Measurements from ENCODE around the gene GOLGA7B.

Gene GOLGA7B

DNA sequence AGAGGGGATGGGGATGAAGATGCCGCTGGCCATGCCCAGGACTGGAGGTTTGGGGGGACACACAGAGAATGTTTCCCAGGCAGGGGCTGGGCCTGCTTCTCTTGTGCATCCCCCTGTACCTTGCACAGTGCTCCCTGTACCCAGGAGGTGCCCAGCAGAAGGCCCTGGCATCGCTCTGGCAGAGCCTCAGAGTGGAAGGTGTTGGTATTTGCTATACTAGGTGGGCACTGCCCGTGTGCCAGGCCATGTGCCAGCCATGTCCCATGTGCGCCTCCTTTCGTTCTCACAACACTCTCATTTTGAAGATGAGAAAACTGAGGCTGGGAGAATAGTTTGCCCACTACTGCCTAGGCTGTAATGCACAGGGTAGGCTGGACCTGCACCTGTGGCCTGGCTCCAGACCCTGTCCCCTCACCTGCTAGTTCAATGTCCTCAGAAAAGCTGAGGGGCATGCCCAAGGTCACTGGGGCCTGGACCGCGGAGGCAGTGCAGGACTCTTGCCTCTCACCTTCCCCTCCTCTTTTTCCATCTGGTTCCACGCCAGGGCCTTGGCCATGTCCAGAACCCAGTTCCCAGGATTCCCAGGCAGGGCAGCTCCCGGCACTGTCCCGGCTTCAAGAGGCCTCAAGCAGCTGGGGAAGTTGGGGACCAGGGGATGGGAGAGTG lies 64.7 kb downstream of the GOLGA7B start:
- peaks cover 0 to 15% of the 10 kb centered on the region in 2 donors for H3K27me3 ChIP-seq (ENCODE audit: control insufficient read depth in 1 of 2, insufficient read depth in 2 of 2, low read length in 2 of 2)
- no peaks in the 10 kb centered on the region for H3K36me3 ChIP-seq (ENCODE audit: insufficient read depth, low read length)
- no peaks in the 10 kb centered on the region for H3K9me3 ChIP-seq (ENCODE audit: low read length)
- H3K9ac ChIP-seq (ENCODE audit: low read length) = no peak overlapping the region
- H3K4me1 ChIP-seq (ENCODE audit: insufficient read depth, low read length) = no peaks in the 10 kb centered on the region
- H3K4me3 ChIP-seq (ENCODE audit: low read depth in 1 of 2, low read length in 2 of 2) = no peak overlapping the region
- no peak overlapping the region for H3K27ac ChIP-seq (ENCODE audit: low read depth, low read length)

DNA sequence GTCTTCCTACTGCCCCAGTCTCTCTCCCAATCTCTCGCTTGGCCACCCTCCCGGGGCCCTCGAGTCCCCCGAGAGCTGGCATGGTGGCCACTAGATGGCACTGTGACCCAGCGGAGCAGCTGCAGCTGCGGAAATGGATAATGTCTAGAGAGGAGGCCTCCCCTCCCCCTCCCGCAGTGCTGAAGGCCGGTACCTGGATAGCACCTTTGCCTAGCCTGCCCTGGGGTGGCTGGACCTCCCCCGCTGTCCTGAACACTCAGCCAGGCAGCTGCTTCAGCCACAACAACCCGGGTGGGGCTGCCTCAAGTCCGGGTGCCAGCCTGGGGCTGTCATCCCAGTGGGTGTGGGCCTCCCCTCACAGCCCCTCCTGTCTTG lies 65.2 kb downstream of the GOLGA7B start:
- H3K27ac ChIP-seq (ENCODE audit: low read depth, low read length) = no peak overlapping the region
- no peak overlapping the region for H3K9ac ChIP-seq (ENCODE audit: low read length)
- H3K27me3 ChIP-seq (ENCODE audit: control insufficient read depth in 1 of 2, insufficient read depth in 2 of 2, low read length in 2 of 2) = peaks cover 0 to 15% of the 10 kb centered on the region in 2 donors
- no peaks in the 10 kb centered on the region for H3K9me3 ChIP-seq (ENCODE audit: low read length)
- H3K4me3 ChIP-seq (ENCODE audit: low read depth in 1 of 2, low read length in 2 of 2) = no peak overlapping the region
- no peaks in the 10 kb centered on the region for H3K36me3 ChIP-seq (ENCODE audit: insufficient read depth, low read length)
- H3K4me1 ChIP-seq (ENCODE audit: insufficient read depth, low read length) = no peaks in the 10 kb centered on the region

GRCh38 chr10:97915346-97916131 lies 65.9 kb downstream of the GOLGA7B start:
- H3K4me1 ChIP-seq (ENCODE audit: insufficient read depth, low read length) = no peaks in the 10 kb centered on the region
- no peak overlapping the region for H3K4me3 ChIP-seq (ENCODE audit: low read depth in 1 of 2, low read length in 2 of 2)
- H3K9me3 ChIP-seq (ENCODE audit: low read length) = no peaks in the 10 kb centered on the region
- H3K27me3 ChIP-seq (ENCODE audit: control insufficient read depth in 1 of 2, insufficient read depth in 2 of 2, low read length in 2 of 2) = peaks cover 4 to 15% of the 10 kb centered on the region in 2 donors
- H3K27ac ChIP-seq (ENCODE audit: low read depth, low read length) = no peak overlapping the region
- no peak overlapping the region for H3K9ac ChIP-seq (ENCODE audit: low read length)
- no peaks in the 10 kb centered on the region for H3K36me3 ChIP-seq (ENCODE audit: insufficient read depth, low read length)

DNA sequence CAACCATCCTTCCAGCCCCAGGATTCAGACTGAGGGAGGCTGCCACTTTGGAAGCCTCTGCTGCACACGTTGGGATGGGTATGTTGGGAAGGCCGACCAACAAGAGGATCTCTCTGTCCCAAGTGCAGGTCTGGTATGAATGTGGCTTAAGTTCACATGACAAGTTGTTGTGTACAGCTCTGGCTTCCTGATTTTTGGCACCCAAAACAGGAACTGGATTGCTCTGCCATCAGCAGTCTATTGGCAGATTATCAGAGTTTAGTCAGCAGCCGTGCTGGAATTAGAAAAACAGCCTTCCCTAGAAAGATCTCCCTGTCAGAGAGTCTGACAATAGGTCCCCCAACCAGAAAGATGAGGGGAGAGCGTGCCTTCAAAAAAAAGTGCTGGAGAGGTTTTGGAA lies 66.9 kb downstream of the GOLGA7B start:
- Histone ChIP-seq H3K4me1 (ENCODE audit: insufficient read depth, low read length) (peaks cover 3% of the 10 kb centered on the region), H3K9me3 (ENCODE audit: low read length) (no peaks in the 10 kb centered on the region), H3K4me3 (ENCODE audit: low read depth in 1 of 2, low read length in 2 of 2) (no peak overlapping the region), H3K27ac (ENCODE audit: low read depth, low read length) (no peak overlapping the region), H3K36me3 (ENCODE audit: insufficient read depth, low read length) (no peaks in the 10 kb centered on the region), H3K9ac (ENCODE audit: low read length) (no peak overlapping the region), H3K27me3 (ENCODE audit: control insufficient read depth in 1 of 2, insufficient read depth in 2 of 2, low read length in 2 of 2) (peaks cover 4 to 11% of the 10 kb centered on the region in 2 donors)

DNA sequence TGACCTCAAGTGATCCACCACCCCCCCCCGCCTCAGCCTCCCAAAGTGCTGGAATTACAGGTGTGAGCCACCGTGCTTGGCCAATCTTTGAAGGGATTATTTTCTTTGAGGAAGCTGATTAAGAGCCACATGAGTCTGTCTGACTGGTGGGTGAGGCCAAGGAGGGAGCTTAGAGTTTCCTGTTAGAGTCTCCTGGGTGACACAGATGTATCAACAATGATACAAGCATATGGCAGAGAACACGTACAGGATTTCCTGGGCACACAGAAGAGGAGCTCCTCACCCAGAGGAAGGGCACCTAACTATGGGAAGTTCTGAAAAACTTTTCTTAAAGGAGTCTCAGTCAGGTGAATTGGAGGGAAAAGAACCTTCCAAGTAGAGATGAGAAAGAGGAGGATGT lies 69.4 kb downstream of the GOLGA7B start:
- no peak overlapping the region for H3K4me3 ChIP-seq (ENCODE audit: low read depth in 1 of 2, low read length in 2 of 2)
- H3K9ac ChIP-seq (ENCODE audit: low read length) = no peak overlapping the region
- H3K9me3 ChIP-seq (ENCODE audit: low read length) = no peaks in the 10 kb centered on the region
- no peak overlapping the region for H3K27ac ChIP-seq (ENCODE audit: low read depth, low read length)
- peaks cover 4 to 7% of the 10 kb centered on the region in 2 donors for H3K27me3 ChIP-seq (ENCODE audit: control insufficient read depth in 1 of 2, insufficient read depth in 2 of 2, low read length in 2 of 2)
- no peaks in the 10 kb centered on the region for H3K36me3 ChIP-seq (ENCODE audit: insufficient read depth, low read length)
- H3K4me1 ChIP-seq (ENCODE audit: insufficient read depth, low read length) = peaks cover 11% of the 10 kb centered on the region

DNA sequence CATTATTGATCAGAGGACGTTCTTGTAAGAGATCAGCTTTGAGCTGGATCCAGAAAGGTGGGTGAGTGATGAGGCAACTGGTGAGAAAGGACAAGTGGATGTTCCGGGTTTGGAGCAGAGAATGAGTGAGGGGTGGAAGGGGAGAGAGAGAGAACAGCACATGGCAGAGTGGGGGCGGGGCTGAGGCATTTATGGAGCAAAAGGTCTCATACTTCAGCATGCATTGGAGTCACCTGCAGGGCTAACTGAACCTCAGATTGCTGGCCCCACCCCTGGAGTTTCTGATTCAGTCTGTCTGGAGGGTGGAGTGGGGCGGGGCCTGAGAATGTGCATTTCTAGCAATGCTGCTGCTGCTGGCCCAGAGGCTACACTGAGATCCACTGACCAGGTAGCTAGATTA lies 71.2 kb downstream of the GOLGA7B start:
- H3K4me3 ChIP-seq (ENCODE audit: low read depth in 1 of 2, low read length in 2 of 2) = no peak overlapping the region
- H3K9me3 ChIP-seq (ENCODE audit: low read length) = no peaks in the 10 kb centered on the region
- H3K27ac ChIP-seq (ENCODE audit: low read depth, low read length) = no peak overlapping the region
- H3K9ac ChIP-seq (ENCODE audit: low read length) = no peak overlapping the region
- peaks cover 11% of the 10 kb centered on the region for H3K4me1 ChIP-seq (ENCODE audit: insufficient read depth, low read length)
- no peaks in the 10 kb centered on the region for H3K36me3 ChIP-seq (ENCODE audit: insufficient read depth, low read length)
- H3K27me3 ChIP-seq (ENCODE audit: control insufficient read depth in 1 of 2, insufficient read depth in 2 of 2, low read length in 2 of 2) = peaks cover 0 to 4% of the 10 kb centered on the region in 2 donors

Measured in muscle layer of colon (tissue), 2 donors.